ENCODE results near the gene SLC25A25.
"Not testable (repeated sequence)": the region's sequence is repeated elsewhere in the genome, so short reads cannot be mapped to it uniquely, and the experiment has no call there.

Gene SLC25A25

DNA sequence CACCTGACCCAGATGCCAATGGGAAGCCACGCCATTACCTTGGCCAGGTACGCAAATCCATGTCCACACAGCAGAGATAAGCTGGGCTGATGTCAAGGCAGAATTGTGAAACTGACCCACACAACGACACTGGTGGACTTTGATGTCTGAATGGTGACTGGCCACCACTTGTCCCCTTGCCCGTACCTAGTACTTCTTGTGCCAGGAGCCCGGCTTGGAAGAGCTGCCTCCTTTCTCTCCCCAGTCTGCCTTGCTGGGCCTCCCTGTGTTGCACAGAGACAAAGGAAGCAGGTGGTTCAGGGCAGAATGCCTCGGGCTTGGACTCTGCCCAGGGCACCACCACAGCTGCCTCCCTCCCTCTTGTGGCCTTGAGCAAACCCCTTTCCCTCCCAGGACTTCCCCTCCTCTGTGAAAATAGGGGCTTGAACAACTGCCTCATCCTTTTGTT is 36.2 kb downstream of the SLC25A25 start:
- Histone ChIP-seq H3K27ac (peak overlapping the region in 5 of 21 experiments; percentile 1 to 74 (median 28)), H3K4me3 (no peak overlapping the region)

DNA sequence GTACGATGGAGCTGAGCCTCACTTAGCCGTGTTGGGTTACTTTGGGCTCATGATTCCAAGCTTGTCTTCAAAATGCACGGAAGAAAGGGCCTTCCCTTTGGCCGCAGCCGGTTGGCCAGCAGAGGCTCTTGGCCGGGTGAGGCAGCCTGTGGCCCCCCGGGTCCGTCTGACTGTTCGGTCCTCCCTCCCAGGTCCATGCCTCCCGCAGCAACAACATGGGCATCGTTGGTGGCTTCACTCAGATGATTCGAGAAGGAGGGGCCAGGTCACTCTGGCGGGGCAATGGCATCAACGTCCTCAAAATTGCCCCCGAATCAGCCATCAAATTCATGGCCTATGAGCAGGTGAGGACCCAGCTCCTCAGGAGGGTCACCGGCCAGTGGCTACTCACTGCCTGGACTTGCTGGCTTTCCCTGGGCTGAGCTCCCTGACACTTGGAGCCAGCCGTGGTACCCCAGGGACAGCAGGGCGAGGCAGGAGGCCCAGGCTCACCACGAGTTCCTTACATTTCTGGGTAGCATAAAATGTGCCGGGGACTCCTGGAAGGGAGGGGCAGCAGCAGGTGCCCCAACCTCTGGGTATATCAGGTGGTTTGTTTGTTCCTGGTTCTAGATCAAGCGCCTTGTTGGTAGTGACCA is 37.6 kb downstream of the SLC25A25 start:
- peak overlapping the region in 1 of 21 experiments; percentile 3 for H3K27ac ChIP-seq

DNA sequence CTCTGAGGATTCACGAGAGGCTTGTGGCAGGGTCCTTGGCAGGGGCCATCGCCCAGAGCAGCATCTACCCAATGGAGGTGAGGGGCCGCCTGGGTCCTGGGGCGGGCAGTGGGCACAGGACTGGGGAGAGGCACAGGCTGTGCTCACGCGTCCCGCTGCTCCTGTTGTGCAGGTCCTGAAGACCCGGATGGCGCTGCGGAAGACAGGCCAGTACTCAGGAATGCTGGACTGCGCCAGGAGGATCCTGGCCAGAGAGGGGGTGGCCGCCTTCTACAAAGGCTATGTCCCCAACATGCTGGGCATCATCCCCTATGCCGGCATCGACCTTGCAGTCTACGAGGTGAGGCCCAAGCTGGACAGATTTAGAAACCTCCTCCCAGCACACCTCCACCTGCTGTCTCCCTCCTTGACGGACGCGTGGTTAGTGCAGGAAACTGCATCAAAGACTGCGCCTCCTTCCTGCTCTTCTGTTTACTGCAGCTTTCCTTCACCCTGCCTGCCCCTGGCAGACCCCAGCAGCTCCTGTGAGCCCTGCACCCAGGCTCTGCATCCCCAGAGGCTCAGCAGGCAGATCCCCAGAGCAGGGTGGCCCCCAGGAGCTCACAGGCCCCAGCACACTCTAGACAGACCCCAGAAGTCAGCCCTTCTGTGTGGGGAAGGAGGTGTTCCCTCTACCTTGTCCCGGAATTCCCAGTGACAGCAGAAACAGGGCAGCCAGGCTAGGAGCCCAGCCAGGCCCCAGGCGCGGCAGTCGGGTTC is 38.3 kb downstream of the SLC25A25 start:
- Histone ChIP-seq H3K4me3 (no peak overlapping the region), H3K27ac (no peak overlapping the region)

More for the DNA sequence above, 37.6 kb downstream of the SLC25A25 start:
- H3K4me3 ChIP-seq = no peak overlapping the region

DNA sequence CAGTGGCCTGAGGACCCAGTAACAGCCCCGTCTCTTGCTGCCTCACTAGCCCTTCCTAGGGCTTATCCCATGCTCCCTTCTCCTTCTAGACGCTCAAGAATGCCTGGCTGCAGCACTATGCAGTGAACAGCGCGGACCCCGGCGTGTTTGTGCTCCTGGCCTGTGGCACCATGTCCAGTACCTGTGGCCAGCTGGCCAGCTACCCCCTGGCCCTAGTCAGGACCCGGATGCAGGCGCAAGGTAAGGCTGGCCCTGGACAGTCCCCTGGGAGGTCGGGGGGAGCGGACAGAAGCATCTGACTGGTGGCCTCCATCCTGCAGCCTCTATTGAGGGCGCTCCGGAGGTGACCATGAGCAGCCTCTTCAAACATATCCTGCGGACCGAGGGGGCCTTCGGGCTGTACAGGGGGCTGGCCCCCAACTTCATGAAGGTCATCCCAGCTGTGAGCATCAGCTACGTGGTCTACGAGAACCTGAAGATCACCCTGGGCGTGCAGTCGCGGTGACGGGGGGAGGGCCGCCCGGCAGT is 39.0 kb downstream of the SLC25A25 start:
- H3K4me3 ChIP-seq = no peak overlapping the region
- H3K27ac ChIP-seq = no peak overlapping the region

DNA sequence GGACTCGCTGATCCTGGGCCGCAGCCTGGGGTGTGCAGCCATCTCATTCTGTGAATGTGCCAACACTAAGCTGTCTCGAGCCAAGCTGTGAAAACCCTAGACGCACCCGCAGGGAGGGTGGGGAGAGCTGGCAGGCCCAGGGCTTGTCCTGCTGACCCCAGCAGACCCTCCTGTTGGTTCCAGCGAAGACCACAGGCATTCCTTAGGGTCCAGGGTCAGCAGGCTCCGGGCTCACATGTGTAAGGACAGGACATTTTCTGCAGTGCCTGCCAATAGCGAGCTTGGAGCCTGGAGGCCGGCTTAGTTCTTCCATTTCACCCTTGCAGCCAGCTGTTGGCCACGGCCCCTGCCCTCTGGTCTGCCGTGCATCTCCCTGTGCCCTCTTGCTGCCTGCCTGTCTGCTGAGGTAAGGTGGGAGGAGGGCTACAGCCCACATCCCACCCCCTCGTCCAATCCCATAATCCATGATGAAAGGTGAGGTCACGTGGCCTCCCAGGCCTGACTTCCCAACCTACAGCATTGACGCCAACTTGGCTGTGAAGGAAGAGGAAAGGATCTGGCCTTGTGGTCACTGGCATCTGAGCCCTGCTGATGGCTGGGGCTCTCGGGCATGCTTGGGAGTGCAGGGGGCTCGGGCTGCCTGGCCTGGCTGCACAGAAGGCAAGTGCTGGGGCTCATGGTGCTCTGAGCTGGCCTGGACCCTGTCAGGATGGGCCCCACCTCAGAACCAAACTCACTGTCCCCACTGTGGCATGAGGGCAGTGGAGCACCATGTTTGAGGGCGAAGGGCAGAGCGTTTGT is 39.6 kb downstream of the SLC25A25 start:
- Histone ChIP-seq H3K4me3 (no peak overlapping the region), H3K27ac (no peak overlapping the region)

DNA sequence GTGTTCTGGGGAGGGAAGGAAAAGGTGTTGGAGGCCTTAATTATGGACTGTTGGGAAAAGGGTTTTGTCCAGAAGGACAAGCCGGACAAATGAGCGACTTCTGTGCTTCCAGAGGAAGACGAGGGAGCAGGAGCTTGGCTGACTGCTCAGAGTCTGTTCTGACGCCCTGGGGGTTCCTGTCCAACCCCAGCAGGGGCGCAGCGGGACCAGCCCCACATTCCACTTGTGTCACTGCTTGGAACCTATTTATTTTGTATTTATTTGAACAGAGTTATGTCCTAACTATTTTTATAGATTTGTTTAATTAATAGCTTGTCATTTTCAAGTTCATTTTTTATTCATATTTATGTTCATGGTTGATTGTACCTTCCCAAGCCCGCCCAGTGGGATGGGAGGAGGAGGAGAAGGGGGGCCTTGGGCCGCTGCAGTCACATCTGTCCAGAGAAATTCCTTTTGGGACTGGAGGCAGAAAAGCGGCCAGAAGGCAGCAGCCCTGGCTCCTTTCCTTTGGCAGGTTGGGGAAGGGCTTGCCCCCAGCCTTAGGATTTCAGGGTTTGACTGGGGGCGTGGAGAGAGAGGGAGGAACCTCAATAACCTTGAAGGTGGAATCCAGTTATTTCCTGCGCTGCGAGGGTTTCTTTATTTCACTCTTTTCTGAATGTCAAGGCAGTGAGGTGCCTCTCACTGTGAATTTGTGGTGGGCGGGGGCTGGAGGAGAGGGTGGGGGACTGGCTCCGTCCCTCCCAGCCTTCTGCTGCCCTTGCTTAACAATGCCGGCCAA is 40.4 kb downstream of the SLC25A25 start:
- Histone ChIP-seq H3K4me3 (no peak overlapping the region), H3K27ac (no peak overlapping the region)

DNA sequence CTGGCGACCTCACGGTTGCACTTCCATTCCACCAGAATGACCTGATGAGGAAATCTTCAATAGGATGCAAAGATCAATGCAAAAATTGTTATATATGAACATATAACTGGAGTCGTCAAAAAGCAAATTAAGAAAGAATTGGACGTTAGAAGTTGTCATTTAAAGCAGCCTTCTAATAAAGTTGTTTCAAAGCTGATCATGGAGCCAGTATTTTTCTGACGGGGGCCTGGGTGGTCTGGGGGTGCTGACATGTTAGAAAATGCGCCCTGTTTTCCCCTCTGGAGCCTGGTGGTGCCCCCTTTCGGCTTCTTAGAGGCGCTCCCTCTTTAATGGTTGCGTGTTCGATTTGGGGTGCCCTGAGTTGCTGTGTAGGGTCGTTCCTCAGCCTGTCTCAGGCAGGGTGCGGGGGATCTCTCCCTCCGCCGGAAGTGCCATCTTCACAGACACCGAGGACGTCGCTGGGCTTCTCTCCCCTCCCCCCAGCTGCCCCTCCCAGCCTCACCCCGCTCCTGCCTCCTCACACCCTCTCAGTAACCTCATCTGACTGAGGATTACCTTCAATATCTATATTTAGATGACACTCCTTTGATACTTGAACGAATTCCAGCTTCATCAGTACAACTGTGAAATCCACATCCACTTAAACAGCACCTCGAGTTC is 41.1 kb downstream of the SLC25A25 start:
- Histone ChIP-seq H3K4me3 (no peak overlapping the region), H3K27ac (no peak overlapping the region)

DNA sequence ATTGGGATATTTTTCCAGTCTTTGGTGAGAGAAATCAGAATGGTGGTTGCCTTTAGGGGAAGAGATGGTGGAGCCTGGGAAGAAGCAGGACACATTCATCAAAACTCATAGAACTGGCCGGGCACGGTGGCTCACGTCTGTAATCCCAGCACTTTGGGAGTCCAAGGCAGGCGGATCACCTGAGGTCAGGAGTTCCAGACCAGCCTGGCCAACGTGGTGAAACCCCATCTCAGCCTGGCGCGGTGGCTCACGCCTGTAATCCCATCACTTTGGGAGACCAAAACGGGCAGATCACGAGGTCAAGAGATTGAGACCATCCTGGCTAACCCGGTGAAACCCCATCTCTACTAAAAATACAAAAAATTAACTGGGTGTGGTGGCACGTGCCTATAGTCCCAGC is 43.7 kb downstream of the SLC25A25 start:
- H3K4me3 ChIP-seq, H3K27ac ChIP-seq: not testable (repeated sequence)

DNA sequence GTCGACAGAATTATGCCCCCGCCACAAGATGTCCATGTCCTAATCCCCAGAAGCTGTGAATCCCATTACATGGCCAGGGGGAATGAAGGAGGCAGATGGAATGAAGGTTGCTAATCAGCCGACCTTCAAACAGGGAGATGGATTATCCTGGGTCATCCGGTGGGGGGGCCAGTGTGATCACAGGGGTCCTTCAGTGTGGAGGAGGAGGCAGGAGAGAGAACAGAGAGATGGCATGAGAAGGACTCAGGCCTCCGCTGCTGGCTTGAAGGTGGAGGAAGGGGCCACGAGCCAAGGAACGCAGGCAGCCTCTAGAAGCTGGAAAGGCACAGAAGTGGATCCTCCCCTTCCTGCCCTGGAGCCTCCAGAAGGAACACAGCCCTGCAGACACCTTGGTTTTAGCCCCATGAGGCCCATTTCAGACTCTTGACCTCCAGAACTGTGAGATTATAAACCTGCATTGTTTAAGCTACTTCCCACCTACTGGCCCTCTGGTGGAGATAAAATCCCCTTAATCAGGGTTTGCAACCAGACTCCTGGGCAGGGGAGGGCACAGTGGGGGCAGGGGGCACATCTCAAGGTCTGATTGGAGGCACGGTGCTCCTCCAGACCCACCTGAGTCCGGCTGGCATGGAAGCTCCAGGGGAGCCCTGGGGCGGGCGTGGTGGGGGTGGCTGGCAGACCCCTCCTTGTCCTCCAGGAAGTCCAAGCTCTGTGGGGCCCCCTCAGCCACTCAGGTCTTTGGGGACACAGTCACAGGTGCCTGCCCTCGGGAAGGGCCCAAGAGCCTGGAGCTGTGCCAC is 45.7 kb downstream of the SLC25A25 start:
- Histone ChIP-seq H3K4me3 (no peak overlapping the region), H3K27ac (peak overlapping the region in 1 of 21 experiments; percentile 51)

DNA sequence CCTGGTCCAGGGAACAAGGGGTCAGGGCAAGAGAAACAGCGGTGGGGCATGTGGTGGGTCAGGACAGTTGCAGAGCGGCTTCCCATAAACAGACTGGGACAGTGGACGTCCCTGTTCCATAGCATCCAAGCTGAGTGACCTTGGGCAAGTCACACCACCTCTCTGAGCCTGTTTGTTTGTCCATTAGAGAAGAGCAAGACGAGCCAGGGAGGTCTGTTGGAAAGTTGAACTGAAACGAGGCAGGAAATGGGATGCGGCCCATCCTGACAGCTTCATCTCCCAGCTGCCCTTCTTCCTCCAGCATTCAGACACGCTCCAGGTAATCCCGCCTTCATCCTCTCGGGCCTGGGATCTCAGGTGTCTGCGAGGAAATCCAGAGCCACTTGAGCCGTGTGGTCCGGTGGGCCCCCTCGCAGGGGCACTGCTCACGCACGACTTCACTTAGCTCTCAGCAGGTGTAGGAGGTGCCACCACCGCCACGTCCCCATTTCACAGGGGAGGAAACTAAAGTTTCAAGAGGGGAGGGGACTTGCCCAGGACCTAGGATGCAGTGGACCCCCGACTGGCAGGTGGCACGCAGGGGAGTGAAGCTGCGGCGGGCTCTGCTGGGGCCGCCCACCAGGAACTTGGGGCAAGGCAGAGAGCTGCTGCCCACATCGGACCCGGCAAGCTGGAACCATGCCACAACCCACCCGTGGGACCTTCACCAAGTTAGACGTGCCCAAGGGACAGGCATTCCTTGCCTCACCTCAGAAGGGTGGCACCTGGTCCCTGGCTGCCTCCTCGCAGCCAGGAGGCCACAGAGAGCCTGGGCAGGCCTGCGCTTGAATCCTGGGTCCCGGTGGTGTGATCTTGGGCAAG is 46.5 kb downstream of the SLC25A25 start:
- H3K27ac ChIP-seq = peak overlapping the region in 1 of 21 experiments; percentile 51
- H3K4me3 ChIP-seq = no peak overlapping the region

DNA sequence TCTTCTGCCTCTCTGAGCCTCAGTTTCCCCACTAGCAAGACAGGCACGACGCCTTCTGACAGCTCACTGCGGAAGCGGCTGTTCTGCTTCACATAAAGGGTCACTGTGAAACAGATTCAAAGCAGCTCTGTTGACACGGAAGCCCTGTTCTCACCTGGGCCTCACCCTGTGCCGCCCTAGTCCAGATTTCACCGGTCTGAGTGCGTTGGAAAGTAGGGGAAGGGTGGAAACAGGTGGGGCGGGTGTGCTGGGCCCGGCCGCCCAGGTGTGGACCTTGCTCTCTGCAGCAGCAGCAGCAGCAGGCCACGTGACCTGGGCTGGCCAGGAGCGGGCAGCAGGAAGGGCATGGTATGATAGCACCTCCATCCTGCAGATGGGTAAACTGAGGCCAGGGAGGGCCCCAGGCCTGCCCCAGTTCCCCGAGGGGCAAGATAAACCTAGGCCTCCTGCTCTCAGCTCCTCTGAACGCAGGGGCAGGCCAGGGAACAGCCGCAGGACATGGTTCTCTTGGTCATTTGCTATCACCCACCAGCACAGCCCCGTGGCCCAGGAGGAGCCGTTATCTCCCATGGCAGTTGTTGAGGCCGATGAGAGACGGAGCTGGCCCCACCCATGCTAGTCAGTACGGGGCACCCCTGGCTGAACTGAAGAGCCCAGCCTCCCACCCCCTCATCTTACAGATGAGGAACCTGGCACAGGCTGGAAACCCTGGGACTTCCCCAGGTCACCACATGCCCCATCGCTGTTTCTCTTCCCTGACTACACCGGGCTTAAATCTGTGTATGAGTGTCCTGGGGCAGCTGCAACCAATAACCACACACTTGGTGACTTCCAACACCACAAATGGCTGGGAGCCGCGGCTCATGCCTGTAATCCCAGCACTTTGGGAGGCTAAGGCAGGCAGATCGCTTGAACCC is 47.4 kb downstream of the SLC25A25 start:
- Histone ChIP-seq H3K4me3 (no peak overlapping the region), H3K27ac (peak overlapping the region in 1 of 21 experiments; percentile 51)

DNA sequence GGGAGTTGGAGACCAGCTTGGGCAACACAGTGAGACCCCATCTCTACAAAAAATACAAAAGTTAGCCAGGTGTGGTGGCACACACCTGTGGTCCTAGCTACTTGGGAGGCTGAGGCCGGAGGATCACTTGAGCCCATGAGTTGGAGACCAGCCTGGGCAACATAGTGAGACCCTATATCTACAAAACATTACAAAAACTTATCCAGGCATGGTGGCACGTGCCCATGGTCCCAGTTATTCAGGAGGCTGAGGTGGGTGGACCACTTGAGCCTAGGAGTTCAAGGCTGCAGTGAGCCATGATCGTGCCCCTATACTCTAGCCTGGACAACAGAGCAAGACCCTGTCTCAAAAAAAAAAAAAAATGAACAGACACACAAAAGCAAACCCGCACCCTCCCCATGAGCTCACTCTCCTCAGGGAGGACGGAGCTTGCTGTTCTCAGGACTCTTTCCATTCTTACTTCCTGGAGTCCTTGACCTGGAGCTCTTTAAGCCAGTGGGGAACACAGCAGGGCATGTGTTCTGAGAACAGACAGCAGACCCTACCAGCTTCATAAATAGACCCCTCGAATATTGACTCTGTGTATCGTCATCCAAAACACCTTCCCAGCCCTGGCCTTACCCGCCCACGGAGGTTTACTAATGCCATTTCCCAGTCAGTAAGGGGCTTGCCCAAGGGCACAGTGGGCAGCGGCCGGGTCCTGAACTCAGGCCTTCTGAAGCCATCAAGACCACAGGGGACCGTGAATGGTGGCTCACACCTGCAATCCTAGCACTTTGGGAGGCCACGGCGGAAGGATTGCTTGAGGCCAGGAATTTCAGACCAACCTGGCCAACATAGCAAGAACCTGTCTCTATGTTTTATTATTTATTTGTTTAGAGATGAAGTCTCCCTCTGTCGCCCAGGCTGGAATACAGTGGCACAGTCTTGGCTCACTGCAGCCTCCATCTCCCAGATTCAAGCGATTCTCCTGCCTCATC is 48.4 kb downstream of the SLC25A25 start:
- no peak overlapping the region for H3K4me3 ChIP-seq
- no peak overlapping the region for H3K27ac ChIP-seq

DNA sequence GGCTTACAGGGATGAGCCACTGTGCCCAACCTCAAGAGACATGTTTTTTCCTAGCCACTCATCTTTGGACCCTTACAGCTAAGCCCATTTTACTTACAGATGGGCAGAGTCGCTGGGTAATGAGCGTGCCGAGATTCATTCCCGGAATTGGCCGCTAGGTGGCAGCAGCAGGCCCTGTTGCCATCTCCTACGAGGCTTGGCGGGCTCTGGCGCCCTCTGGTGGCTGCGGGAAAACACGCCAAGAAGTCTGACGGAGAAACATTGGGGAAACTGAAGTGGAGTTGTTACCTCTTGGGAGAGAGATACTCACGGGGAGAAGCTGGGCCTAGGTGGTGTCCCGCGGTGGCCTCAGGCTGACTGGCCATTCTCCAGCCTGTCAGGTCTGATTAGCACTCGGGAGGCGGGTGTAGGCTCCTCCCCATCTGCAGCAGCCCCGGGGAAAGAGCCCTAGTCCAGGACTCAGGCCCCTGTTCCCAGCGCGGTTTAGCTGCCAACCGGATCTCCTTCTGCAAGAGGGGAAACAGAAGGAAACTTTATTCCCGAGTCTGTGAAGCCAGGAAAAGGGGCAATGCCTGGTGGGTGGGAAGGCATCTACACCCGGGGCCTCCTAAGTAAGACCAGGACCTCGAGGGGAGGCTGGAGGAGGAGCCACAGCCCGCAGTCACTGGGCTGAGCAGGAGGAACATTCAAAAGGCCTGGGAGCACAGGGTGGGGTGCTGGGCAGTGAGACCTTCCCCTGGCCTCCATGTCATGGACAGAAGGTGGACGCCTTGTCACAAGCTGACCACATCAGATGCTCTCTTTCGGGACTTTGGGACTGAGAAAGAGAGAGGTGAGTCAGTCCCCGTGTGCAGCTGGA is 49.8 kb downstream of the SLC25A25 start:
- H3K4me3 ChIP-seq = no peak overlapping the region
- peak overlapping the region in 1 of 21 experiments; percentile 0 for H3K27ac ChIP-seq

DNA sequence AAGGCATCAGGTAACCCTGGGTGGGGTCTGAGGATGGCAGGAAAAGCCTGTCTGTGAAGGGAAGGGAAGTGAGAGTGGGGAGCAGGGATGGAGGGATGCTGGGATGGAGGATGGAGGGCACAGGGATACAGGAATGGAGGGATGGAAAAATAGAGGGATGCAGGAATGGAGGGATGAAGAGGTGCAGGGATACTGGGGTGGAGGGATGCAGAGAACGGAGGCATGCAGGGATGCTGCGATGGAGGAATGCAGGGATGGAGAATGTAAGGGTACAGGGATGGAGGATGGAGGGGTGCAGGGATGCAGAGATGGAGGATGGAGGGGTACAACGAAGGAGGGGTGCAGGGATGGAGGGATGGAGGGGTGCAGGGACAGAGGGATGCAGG is 50.4 kb downstream of the SLC25A25 start:
- Histone ChIP-seq H3K4me3 (no peak overlapping the region), H3K27ac (no peak overlapping the region)
